HG03280 (cell line): Measurements from ENCODE around the gene NDUFAF7.
"Not testable (repeated sequence)": the region's sequence is repeated elsewhere in the genome, so short reads cannot be mapped to it uniquely, and the experiment has no call there.

Experiments
- ATAC-seq: cut with Tn5 transposase; IDR thresholded peaks from one replicate; pipeline ENCODE4 v1.9.1; 2021; ENCODE audit warnings: mild to moderate bottlenecking, moderate library complexity; ENCODE audit not compliant: unreplicated experiment

The NDUFAF7 gene

GRCh38 chr2:37211939-37212338 lies 19.5 kb upstream of the NDUFAF7 start:
- no peak for ATAC-seq

DNA sequence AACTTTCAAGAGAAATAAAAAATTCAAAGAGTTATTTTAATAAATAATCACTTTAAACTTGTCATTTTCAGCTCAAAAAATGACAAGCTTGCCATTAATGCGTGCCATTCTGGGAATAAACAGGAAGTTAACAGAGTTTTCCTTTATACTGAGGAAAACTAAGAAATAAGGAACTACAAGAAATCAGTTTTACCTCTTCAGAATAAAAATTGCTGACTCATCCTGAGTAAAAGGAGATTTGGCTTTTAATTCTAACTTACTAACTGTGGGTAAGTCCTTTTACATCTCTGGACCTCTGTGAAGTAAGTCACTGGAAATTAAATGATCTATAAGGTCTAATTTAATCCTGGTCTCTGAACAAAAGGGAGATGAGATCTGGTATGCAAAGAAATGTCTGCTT lies 16.2 kb upstream of the NDUFAF7 start:
- ATAC-seq, result no peak

GRCh38 chr2:37219046-37219445 lies 12.4 kb upstream of the NDUFAF7 start:
- ATAC-seq, result no peak

DNA sequence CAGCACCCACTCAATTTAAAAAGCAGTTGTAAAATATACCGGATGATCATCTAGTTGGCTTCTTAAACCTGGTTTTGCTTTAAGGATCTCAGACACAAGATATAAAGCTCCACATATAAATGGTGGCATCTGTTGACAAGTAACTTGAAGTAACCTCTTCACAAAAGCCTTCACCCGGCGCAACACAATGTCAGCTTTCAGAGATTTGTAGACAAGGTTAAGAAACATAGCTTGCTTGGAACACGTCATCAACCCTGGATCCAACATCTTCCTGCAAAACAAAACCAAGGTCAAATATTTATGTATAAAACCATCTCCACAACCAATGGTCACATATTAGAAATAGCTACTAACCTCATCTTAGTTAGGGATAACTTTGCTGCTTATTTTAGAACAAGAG lies 8.3 kb upstream of the NDUFAF7 start:
- ATAC-seq, result no peak

DNA sequence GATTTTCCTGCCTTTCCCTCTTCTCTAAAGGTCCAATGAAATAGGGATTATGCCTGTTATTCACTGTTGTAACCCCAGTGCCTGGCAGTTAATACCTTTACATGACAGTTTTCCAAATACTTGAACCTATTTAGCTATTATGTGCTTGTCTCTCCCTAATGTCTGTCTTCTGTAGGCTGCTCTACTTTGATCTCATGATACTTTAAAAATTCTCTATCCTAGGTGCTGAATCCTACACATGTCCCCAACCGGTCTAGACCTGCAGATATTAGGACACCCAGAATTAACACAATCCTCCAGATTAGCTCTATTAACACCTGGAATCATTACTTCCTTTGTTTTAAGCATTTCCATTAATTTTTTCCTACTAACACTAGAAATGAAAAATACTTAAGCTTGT lies 7.4 kb upstream of the NDUFAF7 start:
- ATAC-seq, result no peak

GRCh38 chr2:37225129-37225528 lies 6.3 kb upstream of the NDUFAF7 start:
- not testable (repeated sequence) for ATAC-seq

- no peak for ATAC-seq
Observed at GRCh38 chr2:37226863-37227262, 4.6 kb upstream of the NDUFAF7 start.

- no peak for ATAC-seq
Observed at GRCh38 chr2:37228788-37229187, 2.7 kb upstream of the NDUFAF7 start.

- no peak for ATAC-seq
Observed at GRCh38 chr2:37230581-37230980, 877 bp upstream of the NDUFAF7 start.

DNA sequence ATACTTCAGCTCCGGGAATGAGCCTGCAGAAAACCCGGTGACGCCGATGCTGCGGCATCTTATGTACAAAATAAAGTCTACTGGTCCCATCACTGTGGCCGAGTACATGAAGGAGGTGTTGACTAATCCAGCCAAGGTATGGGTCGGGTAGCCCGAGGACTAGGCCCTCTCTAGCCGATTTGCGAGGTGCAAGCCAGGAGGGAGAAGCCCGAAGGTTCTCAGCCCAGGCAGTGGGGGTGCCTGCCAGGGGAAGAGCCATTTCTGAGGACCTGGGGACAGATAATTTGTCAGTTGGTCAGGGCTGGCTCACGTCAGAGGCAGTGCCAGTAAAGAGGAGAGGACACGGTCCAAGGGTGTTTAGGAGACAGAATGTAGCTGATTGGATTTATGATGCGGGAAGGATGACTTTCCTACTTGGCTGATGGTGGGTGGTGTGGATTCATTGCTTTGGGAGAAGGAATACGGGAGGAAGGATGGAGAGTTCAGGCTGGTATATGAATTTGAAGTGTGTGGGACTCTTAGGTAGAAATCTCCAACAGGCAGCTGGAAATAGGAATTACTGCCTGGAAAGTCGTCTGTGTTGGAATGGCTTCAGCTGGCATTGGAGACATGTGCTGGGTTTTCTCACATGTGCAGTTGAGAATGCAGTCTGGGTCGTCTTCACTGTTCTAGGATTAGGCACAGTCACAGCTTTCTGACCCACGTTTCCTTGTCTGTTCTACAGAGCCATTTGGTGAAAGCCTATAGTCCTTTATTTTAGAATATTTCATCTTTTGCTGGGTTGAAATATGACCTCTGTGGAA lies 874 bp downstream of the NDUFAF7 start:
- no peak for ATAC-seq

GRCh38 chr2:37243435-37243834 lies 12.0 kb downstream of the NDUFAF7 start:
- ATAC-seq, result no peak

DNA sequence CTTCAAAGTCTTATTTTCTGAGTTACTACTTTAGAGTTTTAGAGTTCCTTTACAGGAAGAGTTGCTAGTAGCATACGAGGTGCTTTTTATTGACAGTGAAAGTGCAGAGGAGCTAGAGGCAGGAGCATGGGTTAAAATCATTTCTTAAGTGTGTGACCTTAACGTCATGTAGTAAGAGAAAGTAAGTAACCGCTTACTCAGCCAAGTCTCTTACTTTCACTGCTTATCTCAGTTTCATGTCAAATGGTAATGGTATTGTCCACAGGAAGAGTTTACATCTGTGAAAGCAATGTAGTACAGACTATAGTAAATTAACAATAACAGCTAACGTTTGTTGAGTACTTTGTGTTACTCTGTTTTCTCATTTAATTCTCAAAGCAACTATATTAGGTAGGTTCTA lies 12.6 kb downstream of the NDUFAF7 start:
- peak; percentile 90 for ATAC-seq

- ATAC-seq, result no peak
Observed at GRCh38 chr2:37244755-37245154, 13.3 kb downstream of the NDUFAF7 start.

DNA sequence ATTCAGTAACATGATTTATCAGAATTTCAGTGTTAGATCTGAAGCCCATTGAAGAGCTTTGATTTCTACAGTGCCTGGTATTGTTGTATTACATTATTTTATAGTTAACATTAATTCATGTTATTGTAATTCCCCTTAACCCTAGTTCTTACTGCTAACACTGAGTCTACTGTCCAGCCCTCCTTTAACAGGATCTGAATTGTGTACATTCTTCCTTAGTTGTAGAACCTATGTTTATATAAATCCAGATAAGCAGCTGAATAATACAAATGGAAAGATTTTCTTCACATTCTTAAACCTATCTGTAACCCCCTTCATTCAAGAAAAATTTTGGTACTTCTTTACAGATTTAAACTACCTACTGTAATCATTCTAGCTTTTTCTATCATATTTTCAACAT lies 14.7 kb downstream of the NDUFAF7 start:
- ATAC-seq, result no peak

DNA sequence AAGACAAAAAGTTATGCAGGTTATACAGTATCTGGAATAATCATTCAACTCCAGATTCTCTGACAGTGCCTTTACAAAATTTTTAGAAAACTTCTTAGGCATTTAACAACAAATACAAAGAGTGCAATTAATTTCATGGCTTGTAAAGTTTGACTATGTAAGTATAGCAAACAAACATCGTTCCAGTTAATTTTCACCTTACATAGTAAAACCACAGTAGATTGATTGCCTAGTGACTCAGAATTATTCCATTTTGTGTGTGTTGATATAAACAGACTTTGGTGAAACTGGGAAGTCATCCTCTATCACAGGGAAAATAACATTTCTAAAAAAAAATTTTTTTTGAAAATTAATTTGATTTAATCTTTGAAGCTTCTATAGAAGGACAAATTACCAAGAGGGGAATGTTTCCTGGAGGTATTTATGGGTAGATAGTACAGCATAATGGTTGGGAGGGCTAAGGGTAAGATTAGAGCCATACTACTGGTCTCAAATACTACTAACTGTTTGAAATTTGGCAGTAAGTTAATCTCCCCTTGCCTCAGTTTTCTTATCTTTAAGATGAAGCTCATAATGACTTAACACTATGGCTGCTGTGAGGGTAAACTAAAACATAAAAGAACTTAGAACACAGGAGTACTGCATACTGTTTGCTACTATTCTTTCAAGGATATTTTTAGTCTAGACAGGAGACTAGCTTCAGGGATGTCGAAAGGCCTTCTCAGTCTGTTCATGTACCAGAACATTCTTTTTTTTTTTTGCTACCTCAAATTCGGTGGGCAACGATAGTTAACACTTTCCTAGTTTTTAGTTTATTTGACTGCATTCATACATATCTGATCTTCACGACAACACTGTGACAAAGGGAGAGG lies 19.6 kb downstream of the NDUFAF7 start:
- no peak for ATAC-seq

DNA sequence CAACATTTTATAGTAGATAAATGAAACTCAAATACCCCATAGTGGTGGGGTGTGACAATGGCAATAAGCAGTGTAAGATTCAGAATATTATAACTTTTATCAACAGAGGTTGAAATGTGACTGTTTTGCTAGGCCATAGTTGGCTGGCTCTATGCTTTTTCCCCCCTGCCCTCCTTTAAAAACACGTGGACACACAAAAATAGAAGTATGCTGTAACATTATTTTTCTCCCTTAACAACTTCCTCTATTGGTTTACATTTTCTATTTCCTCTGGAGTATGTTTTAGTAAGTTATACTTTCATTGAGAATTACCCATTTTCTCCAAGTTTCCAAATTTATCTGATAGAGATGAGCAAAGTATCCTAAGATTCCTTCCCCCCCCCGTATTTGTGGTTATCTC lies 31.1 kb downstream of the NDUFAF7 start:
- ATAC-seq, result no peak

DNA sequence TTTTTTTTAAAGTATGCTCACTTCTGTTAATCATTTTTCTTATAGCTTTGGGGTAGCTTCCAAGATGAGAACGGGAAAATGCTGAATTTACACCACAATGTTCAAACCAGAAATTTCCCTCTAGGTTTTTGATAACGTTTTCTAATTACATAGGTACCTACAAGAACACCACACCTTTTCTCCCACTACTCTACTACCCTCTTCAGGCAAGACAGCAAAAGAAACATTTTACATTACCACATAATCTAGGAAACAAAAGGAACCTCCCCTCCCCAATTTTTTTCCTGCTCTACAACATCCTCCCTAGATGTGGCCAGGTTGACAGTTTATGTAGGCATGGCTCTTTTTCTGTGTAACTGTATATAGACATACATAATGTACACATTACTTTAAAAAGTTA lies 32.4 kb downstream of the NDUFAF7 start:
- ATAC-seq, result no peak

DNA sequence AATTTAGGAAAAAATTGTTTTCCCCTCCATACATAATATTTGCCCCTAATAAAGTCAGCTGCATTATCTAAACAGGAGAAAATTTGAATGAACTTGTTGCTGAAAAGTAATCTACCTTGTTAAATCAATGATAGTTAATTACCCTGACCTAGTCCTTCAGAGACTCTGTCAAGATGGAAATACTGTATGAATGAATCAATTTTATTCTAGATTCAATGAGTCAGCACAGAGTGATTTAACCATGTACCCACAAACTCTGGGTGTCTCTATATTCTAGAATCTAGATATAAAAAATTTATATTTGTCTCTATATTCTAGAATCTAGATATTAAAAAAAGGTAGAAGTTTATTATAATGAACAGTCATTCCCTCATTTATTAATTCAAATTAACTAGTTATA lies 36.2 kb downstream of the NDUFAF7 start:
- no peak for ATAC-seq

DNA sequence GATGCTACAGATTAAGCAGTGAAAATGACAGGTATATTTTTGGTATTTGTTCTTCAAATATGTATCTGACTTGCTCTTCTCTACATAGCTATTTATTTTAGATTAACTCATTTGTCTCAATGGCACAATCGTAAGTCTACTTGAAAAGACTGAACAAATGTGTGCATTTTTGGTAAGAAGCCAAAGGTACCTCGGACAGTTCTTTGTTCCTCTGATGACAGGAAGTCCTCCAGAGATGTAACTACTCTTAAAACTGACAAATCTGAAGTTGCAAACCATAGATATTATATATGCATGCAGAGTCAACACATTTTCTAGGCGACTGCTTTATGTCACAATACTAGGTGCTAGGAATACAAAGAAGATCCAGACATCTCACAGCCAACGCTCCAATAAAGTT lies 36.7 kb downstream of the NDUFAF7 start:
- ATAC-seq, result no peak

DNA sequence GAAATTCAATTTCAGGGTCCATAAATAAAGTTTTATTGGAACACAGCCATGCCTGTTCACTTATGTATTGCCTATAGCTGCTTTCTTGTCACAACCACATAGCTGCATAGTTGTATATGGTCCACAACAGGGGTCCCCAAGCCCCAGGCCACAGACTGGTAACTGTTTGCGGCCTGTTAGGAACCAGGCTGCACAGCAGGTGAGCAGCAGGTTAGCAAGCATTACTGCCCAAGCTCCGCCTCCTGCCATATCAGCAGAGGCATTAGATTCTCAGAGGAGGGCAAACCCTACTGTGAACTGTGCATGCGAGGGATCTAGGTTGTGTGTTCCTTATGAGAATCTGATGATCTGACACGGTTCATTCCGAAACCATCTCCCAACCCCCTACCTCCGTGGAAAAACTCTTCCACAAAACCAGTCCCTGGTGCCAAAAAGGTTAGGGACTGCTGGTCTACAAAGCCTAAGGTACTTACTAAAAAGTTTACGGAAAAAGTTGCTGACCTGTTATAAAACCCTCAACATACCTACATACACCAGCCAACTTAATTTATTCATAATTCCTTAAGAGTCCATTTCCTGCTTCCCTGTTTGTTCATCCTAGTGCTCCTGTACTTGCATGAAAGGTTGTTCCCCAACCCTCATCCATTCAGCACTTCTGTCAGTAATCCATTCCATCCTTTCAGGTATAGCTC lies 40.1 kb downstream of the NDUFAF7 start:
- no peak for ATAC-seq

DNA sequence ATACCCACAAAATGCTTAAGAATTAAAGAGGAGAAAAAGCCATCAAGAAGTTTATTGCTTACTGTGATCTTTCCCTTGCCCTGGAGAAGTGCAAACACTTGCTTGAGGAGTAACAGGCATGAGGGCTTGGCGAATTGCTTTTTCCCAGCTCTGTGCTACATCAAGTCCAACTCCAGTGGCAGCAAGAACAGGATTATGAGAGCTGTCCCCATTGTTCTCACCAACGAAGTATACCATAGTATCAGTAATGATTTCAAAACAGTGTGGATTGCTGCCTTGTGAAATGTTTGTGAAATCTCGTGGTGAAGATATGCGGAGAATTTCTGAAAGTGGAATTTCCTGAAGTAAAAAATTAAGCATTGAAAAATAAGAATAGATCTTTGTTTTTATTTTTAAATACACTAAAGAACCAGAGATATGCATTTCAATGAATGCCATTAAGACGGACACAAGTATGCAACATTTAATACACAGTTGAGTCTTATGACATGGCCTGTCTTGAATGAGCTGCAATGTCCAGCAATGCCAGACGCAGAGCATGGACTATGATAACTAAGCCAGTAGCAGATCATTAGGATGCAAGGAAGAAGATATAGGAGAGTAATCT lies 43.0 kb downstream of the NDUFAF7 start:
- no peak for ATAC-seq
